BLaER1 treated with 17β-estradiol and CSF1 and Interleukin-3, amounts not matched to agents 10 nM and 100 nM (cell line): Measurements from ENCODE around the gene NUDT14.

Source experiments
- H3K27ac ChIP-seq, 11 experiments: shearing (Covaris generic); formaldehyde crosslinking; 2 replicates each; pipeline ENCODE4 v1.8.1; 2022
- H3K27me3 ChIP-seq, 11 experiments: shearing (Covaris generic); formaldehyde crosslinking; 2 replicates each; pipeline ENCODE4 v1.8.1; 2022
- H3K36me3 ChIP-seq, 11 experiments: shearing (Covaris generic); formaldehyde crosslinking; 2 replicates each; pipeline ENCODE4 v1.8.1; 2022
- H3K4me1 ChIP-seq, 10 experiments: shearing (Covaris generic); formaldehyde crosslinking; 2 replicates each; pipeline ENCODE4 v1.8.1; 2022
- H3K4me2 ChIP-seq, 11 experiments: shearing (Covaris generic); formaldehyde crosslinking; 2 replicates each; pipeline ENCODE4 v1.8.1; 2022
- H3K4me3 ChIP-seq, 10 experiments: shearing (Covaris generic); formaldehyde crosslinking; 2 replicates each; pipeline ENCODE4 v1.8.1; 2022
- H3K9ac ChIP-seq, 11 experiments: shearing (Covaris generic); formaldehyde crosslinking; 2 replicates each; pipeline ENCODE4 v1.8.1; 2022
- H3K9me3 ChIP-seq, 11 experiments: shearing (Covaris generic); formaldehyde crosslinking; replicated peaks in 1 of 11; 2 replicates each; pipeline ENCODE4 v1.8.1; 2022
- H4K20me1 ChIP-seq, 11 experiments: shearing (Covaris generic); formaldehyde crosslinking; 2 replicates each; pipeline ENCODE4 v1.8.1; 2022
- Cebpa-rat ChIP-seq, 11 experiments: shearing (Covaris generic); IDR thresholded peaks; 2 replicates each; pipeline ENCODE4 v1.8.1; 2022

Gene NUDT14

GRCh38 chr14:105193916-105194782, 13.0 kb upstream of the NUDT14 start:
- H3K9ac ChIP-seq, result peak overlapping the region in 6 of 11 experiments; percentile 6 to 75 (median 64); a peak in 9 of 22 replicates
- TF ChIP-seq Cebpa-rat (IDR thresholded peaks at IDR 0.05), result no peak
- H3K36me3 ChIP-seq, result no peaks in the 10 kb centered on the region
- H4K20me1 ChIP-seq, result peaks cover 0 to 23% (median 0%) of the 10 kb centered on the region in 11 experiments; a peak in 10 of 22 replicates
- peak overlapping the region in 8 of 11 experiments; percentile 27 to 80 (median 68); a peak in 9 of 22 replicates for H3K27ac ChIP-seq
- H3K27me3 ChIP-seq, result peaks cover 0 to 30% (median 7%) of the 10 kb centered on the region in 11 experiments; a peak in 11 of 22 replicates
- H3K9me3 ChIP-seq, result peaks cover 0 to 3% (median 1%) of the 10 kb centered on the region in 11 experiments; a peak in 10 of 22 replicates
- H3K4me3 ChIP-seq, result peak overlapping the region in 3 of 10 experiments; percentile 4 to 56 (median 34); a peak in 3 of 20 replicates
- H3K4me1 ChIP-seq, result peaks cover 65 to 79% (median 77%) of the 10 kb centered on the region in 10 experiments
- peak overlapping the region; percentile 85 to 100 (median 97) for H3K4me2 ChIP-seq

GRCh38 chr14:105192866-105193731, 12.0 kb upstream of the NUDT14 start:
- Histone ChIP-seq H3K4me2 (peak overlapping the region; percentile 85 to 100 (median 97)), H3K4me1 (peaks cover 55 to 68% (median 66%) of the 10 kb centered on the region in 10 experiments), H3K27ac (peak overlapping the region; percentile 46 to 80 (median 65); a peak in 20 of 22 replicates), H3K9ac (peak overlapping the region; percentile 31 to 75 (median 63); a peak in 21 of 22 replicates), H3K27me3 (peaks cover 0 to 30% (median 7%) of the 10 kb centered on the region in 11 experiments; a peak in 11 of 22 replicates), H4K20me1 (peaks cover 0 to 19% (median 0%) of the 10 kb centered on the region in 11 experiments; a peak in 9 of 22 replicates), H3K36me3 (peaks cover 0 to 1% (median 0%) of the 10 kb centered on the region in 11 experiments; a peak in 1 of 22 replicates), H3K9me3 (peaks cover 8 to 14% (median 12%) of the 10 kb centered on the region in 11 experiments), H3K4me3 (peak overlapping the region in 4 of 10 experiments; percentile 4 to 56 (median 36); a peak in 6 of 20 replicates)
- no peak for TF ChIP-seq Cebpa-rat (IDR thresholded peaks at IDR 0.05)

GRCh38 chr14:105187935-105188524, 6.9 kb upstream of the NUDT14 start:
- peaks cover 0 to 5% (median 0%) of the 10 kb centered on the region in 11 experiments; a peak in 2 of 22 replicates for H4K20me1 ChIP-seq
- TF ChIP-seq Cebpa-rat (IDR thresholded peaks at IDR 0.05), result no peak
- H3K4me1 ChIP-seq, result peaks cover 5 to 44% (median 36%) of the 10 kb centered on the region in 10 experiments
- H3K9ac ChIP-seq, result no peak overlapping the region
- peaks cover 0 to 4% (median 0%) of the 10 kb centered on the region in 11 experiments; a peak in 1 of 22 replicates for H3K36me3 ChIP-seq
- peaks cover 12 to 22% (median 19%) of the 10 kb centered on the region in 11 experiments for H3K9me3 ChIP-seq
- 0 out of 20 replicates have a peak overlapping the region, but pooled peaks of 1 of the 10 experiments have one; percentile 19 for H3K4me3 ChIP-seq
- H3K27ac ChIP-seq, result no peak overlapping the region
- no peak overlapping the region for H3K4me2 ChIP-seq
- H3K27me3 ChIP-seq, result peaks cover 0 to 7% (median 0%) of the 10 kb centered on the region in 11 experiments; a peak in 3 of 22 replicates

GRCh38 chr14:105187116-105187515, 6.0 kb upstream of the NUDT14 start:
- H3K9me3 ChIP-seq, result peaks cover 12 to 22% (median 19%) of the 10 kb centered on the region in 11 experiments
- peaks cover 0 to 5% (median 0%) of the 10 kb centered on the region in 11 experiments; a peak in 2 of 22 replicates for H4K20me1 ChIP-seq
- no peak overlapping the region for H3K4me3 ChIP-seq
- peaks cover 0 to 15% (median 0%) of the 10 kb centered on the region in 11 experiments; a peak in 3 of 22 replicates for H3K27me3 ChIP-seq
- H3K4me1 ChIP-seq, result peaks cover 8 to 47% (median 39%) of the 10 kb centered on the region in 10 experiments
- H3K27ac ChIP-seq, result no peak overlapping the region
- H3K36me3 ChIP-seq, result peaks cover 0 to 4% (median 0%) of the 10 kb centered on the region in 11 experiments; a peak in 1 of 22 replicates
- no peak for TF ChIP-seq Cebpa-rat (IDR thresholded peaks at IDR 0.05)
- H3K4me2 ChIP-seq, result no peak overlapping the region
- H3K9ac ChIP-seq, result no peak overlapping the region

GRCh38 chr14:105185973-105186372, 4.9 kb upstream of the NUDT14 start:
- no peak overlapping the region for H3K4me3 ChIP-seq
- no peak overlapping the region for H3K27ac ChIP-seq
- no peak overlapping the region for H3K9ac ChIP-seq
- H4K20me1 ChIP-seq, result peaks cover 0 to 5% (median 0%) of the 10 kb centered on the region in 11 experiments; a peak in 2 of 22 replicates
- peaks cover 16 to 47% (median 41%) of the 10 kb centered on the region in 10 experiments for H3K4me1 ChIP-seq
- peaks cover 0 to 4% (median 0%) of the 10 kb centered on the region in 11 experiments; a peak in 1 of 22 replicates for H3K36me3 ChIP-seq
- H3K9me3 ChIP-seq, result peaks cover 12 to 22% (median 19%) of the 10 kb centered on the region in 11 experiments
- H3K27me3 ChIP-seq, result peaks cover 0 to 15% (median 0%) of the 10 kb centered on the region in 11 experiments; a peak in 3 of 22 replicates
- no peak overlapping the region for H3K4me2 ChIP-seq
- no peak for TF ChIP-seq Cebpa-rat (IDR thresholded peaks at IDR 0.05)

GRCh38 chr14:105185001-105185400, 3.9 kb upstream of the NUDT14 start:
- peaks cover 0 to 7% (median 3%) of the 10 kb centered on the region in 11 experiments; a peak in 11 of 22 replicates for H4K20me1 ChIP-seq
- peak overlapping the region in 9 of 11 experiments; percentile 5 to 98 (median 51); a peak in 15 of 22 replicates for H3K4me2 ChIP-seq
- no peak for TF ChIP-seq Cebpa-rat (IDR thresholded peaks at IDR 0.05)
- H3K27ac ChIP-seq, result no peak overlapping the region
- H3K4me3 ChIP-seq, result no peak overlapping the region
- peaks cover 0 to 15% (median 0%) of the 10 kb centered on the region in 11 experiments; a peak in 3 of 22 replicates for H3K27me3 ChIP-seq
- peaks cover 12 to 22% (median 19%) of the 10 kb centered on the region in 11 experiments for H3K9me3 ChIP-seq
- H3K9ac ChIP-seq, result no peak overlapping the region
- H3K36me3 ChIP-seq, result peaks cover 0 to 4% (median 0%) of the 10 kb centered on the region in 11 experiments; a peak in 1 of 22 replicates
- peaks cover 21 to 51% (median 46%) of the 10 kb centered on the region in 10 experiments for H3K4me1 ChIP-seq

- TF ChIP-seq Cebpa-rat (IDR thresholded peaks at IDR 0.05), result no peak
- H3K4me2 ChIP-seq, result peak overlapping the region in 9 of 11 experiments; percentile 5 to 98 (median 51); a peak in 16 of 22 replicates
- H3K27me3 ChIP-seq, result peaks cover 0 to 15% (median 0%) of the 10 kb centered on the region in 11 experiments; a peak in 3 of 22 replicates
- peaks cover 27 to 57% (median 52%) of the 10 kb centered on the region in 10 experiments for H3K4me1 ChIP-seq
- H3K4me3 ChIP-seq, result no peak overlapping the region
- H3K9ac ChIP-seq, result no peak overlapping the region
- peaks cover 0 to 4% (median 0%) of the 10 kb centered on the region in 11 experiments; a peak in 1 of 22 replicates for H3K36me3 ChIP-seq
- H3K9me3 ChIP-seq, result peaks cover 12 to 22% (median 19%) of the 10 kb centered on the region in 11 experiments
- H3K27ac ChIP-seq, result no peak overlapping the region
- peaks cover 0 to 13% (median 8%) of the 10 kb centered on the region in 11 experiments; a peak in 16 of 22 replicates for H4K20me1 ChIP-seq
These were observed 3.3 kb upstream of the NUDT14 start for GRCh38 chr14:105184461-105184860.
